Skeletal muscle tissue (tissue), 4 donors: ENCODE results near the gene TERT. TPM values are rescaled to one million over a fixed set of nuclear protein-coding genes. Genes with fewer than 3 reads are reported as not detected.
"Not testable (repeated sequence)": the region's sequence is repeated elsewhere in the genome, so short reads cannot be mapped to it uniquely, and the experiment has no call there.

Experiments used
- H3K27ac ChIP-seq: one replicate; pipeline ENCODE4 v1.7.0; 2013; ENCODE audit warnings: mild to moderate bottlenecking, low read depth, low read length, inconsistent platforms
- H3K27me3 ChIP-seq, 3 donors: one replicate each; pipeline ENCODE4 v1.7.0; 2013; ENCODE audit warnings: low read length in 3 of 3; ENCODE audit not compliant: control insufficient read depth in 3 of 3, insufficient read depth in 3 of 3
- H3K36me3 ChIP-seq, 3 donors: one replicate each; pipeline ENCODE4 v1.7.0; 2013; ENCODE audit warnings: low read length in 3 of 3; ENCODE audit not compliant: control insufficient read depth in 3 of 3, insufficient read depth in 3 of 3
- H3K4me1 ChIP-seq, 3 donors: one replicate each; pipeline ENCODE4 v1.7.0; 2013; ENCODE audit warnings: low read length in 3 of 3, mild to moderate bottlenecking in 3 of 3; ENCODE audit not compliant: control insufficient read depth in 3 of 3, insufficient read depth in 3 of 3
- H3K4me3 ChIP-seq, 3 donors: one replicate each; pipeline ENCODE4 v1.7.0; 2013; ENCODE audit warnings: low read length in 3 of 3
- H3K9ac ChIP-seq, 3 donors: one replicate each; pipeline ENCODE4 v1.7.0; 2013; ENCODE audit warnings: low read length in 3 of 3, mild to moderate bottlenecking in 3 of 3, moderate library complexity in 2 of 3, low read depth in 1 of 3
- H3K9me3 ChIP-seq, 3 donors: one replicate each; pipeline ENCODE4 v1.7.0; 2013; ENCODE audit warnings: low read length in 3 of 3; ENCODE audit not compliant: control insufficient read depth in 3 of 3
- total RNA-seq: library from RNA; depleted of rRNA; stranded (reverse); fragments of >200 nt; gene quantifications from one replicate; pipeline ENCODE4 v1.2.3, GENCODE V29; 2014
- donor health status: Osteomylitis.

The TERT gene
- total RNA-seq, 1 donor from 2014 or later: not detected

GRCh38 chr5:1280177-1281037 is 14.5 kb downstream of the TERT start:
- H3K27ac ChIP-seq: no peak overlapping the region
- H3K27me3 ChIP-seq: peaks cover 0 to 4% (median 0%) of the 10 kb centered on the region in 3 donors
- no peak overlapping the region for H3K4me3 ChIP-seq
- H3K36me3 ChIP-seq: no peaks in the 10 kb centered on the region
- no peaks in the 10 kb centered on the region for H3K4me1 ChIP-seq
- H3K9ac ChIP-seq: no peak overlapping the region
- peaks cover 0 to 8% (median 5%) of the 10 kb centered on the region in 3 donors for H3K9me3 ChIP-seq

GRCh38 chr5:1279443-1280151 is 15.3 kb downstream of the TERT start:
- Histone ChIP-seq H3K9me3 (peaks cover 0 to 8% (median 5%) of the 10 kb centered on the region in 3 donors), H3K27me3 (peaks cover 0 to 4% (median 0%) of the 10 kb centered on the region in 3 donors), H3K4me3 (no peak overlapping the region), H3K27ac (no peak overlapping the region), H3K36me3 (no peaks in the 10 kb centered on the region), H3K4me1 (no peaks in the 10 kb centered on the region), H3K9ac (no peak overlapping the region)

GRCh38 chr5:1278656-1279442 is 16.0 kb downstream of the TERT start:
- peaks cover 0 to 7% (median 4%) of the 10 kb centered on the region in 3 donors for H3K27me3 ChIP-seq
- H3K4me1 ChIP-seq: no peaks in the 10 kb centered on the region
- no peak overlapping the region for H3K27ac ChIP-seq
- no peaks in the 10 kb centered on the region for H3K36me3 ChIP-seq
- H3K9ac ChIP-seq: no peak overlapping the region
- peaks cover 0 to 8% (median 8%) of the 10 kb centered on the region in 3 donors for H3K9me3 ChIP-seq
- no peak overlapping the region for H3K4me3 ChIP-seq

- H3K9ac ChIP-seq: no peak overlapping the region
Measured at GRCh38 chr5:1278216-1278615, 16.7 kb downstream of the TERT start.

GRCh38 chr5:1277781-1278180 is 17.1 kb downstream of the TERT start:
- H3K9ac ChIP-seq: no peak overlapping the region
- H3K4me1 ChIP-seq: no peaks in the 10 kb centered on the region
- H3K4me3 ChIP-seq: no peak overlapping the region
- H3K36me3 ChIP-seq: no peaks in the 10 kb centered on the region
- H3K27me3 ChIP-seq: peaks cover 0 to 8% (median 4%) of the 10 kb centered on the region in 3 donors
- H3K9me3 ChIP-seq: peaks cover 0 to 8% (median 8%) of the 10 kb centered on the region in 3 donors
- H3K27ac ChIP-seq: no peak overlapping the region

More at GRCh38 chr5:1278216-1278615, 16.7 kb downstream of the TERT start:
- Histone ChIP-seq H3K4me3 (no peak overlapping the region), H3K27me3 (peaks cover 0 to 8% (median 4%) of the 10 kb centered on the region in 3 donors), H3K4me1 (no peaks in the 10 kb centered on the region), H3K9me3 (peaks cover 0 to 8% (median 8%) of the 10 kb centered on the region in 3 donors), H3K27ac (no peak overlapping the region), H3K36me3 (no peaks in the 10 kb centered on the region)

- no peak overlapping the region for H3K9ac ChIP-seq
- peaks cover 0 to 8% (median 8%) of the 10 kb centered on the region in 3 donors for H3K9me3 ChIP-seq
- H3K36me3 ChIP-seq: no peaks in the 10 kb centered on the region
Measured at GRCh38 chr5:1277331-1277730, 17.5 kb downstream of the TERT start.

GRCh38 chr5:1276930-1277329 is 17.9 kb downstream of the TERT start:
- no peak overlapping the region for H3K9ac ChIP-seq
- no peaks in the 10 kb centered on the region for H3K4me1 ChIP-seq
- H3K27ac ChIP-seq: no peak overlapping the region
- H3K36me3 ChIP-seq: no peaks in the 10 kb centered on the region
- peaks cover 0 to 8% (median 4%) of the 10 kb centered on the region in 3 donors for H3K27me3 ChIP-seq
- H3K9me3 ChIP-seq: peaks cover 0 to 8% (median 8%) of the 10 kb centered on the region in 3 donors
- H3K4me3 ChIP-seq: no peak overlapping the region

More at GRCh38 chr5:1277331-1277730, 17.5 kb downstream of the TERT start:
- Histone ChIP-seq H3K4me3 (no peak overlapping the region), H3K4me1 (no peaks in the 10 kb centered on the region), H3K27me3 (peaks cover 0 to 8% (median 4%) of the 10 kb centered on the region in 3 donors), H3K27ac (no peak overlapping the region)

- H3K9me3 ChIP-seq, H3K4me3 ChIP-seq, H3K4me1 ChIP-seq, H3K36me3 ChIP-seq, H3K27ac ChIP-seq, H3K27me3 ChIP-seq, H3K9ac ChIP-seq: not testable (repeated sequence)
Measured at GRCh38 chr5:1275397-1276391, 19.2 kb downstream of the TERT start.

GRCh38 chr5:1274471-1274870 is 20.4 kb downstream of the TERT start:
- no peak overlapping the region for H3K27ac ChIP-seq

More at GRCh38 chr5:1274471-1274870, 20.4 kb downstream of the TERT start:
- peaks cover 0 to 8% (median 8%) of the 10 kb centered on the region in 3 donors for H3K9me3 ChIP-seq
- no peak overlapping the region for H3K4me3 ChIP-seq
- no peaks in the 10 kb centered on the region for H3K4me1 ChIP-seq
- H3K36me3 ChIP-seq: no peaks in the 10 kb centered on the region
- H3K9ac ChIP-seq: no peak overlapping the region
- H3K27me3 ChIP-seq: peaks cover 0 to 8% (median 0%) of the 10 kb centered on the region in 3 donors
